Activated CD8-positive, alpha-beta memory T cell treated with anti-CD3 and anti-CD28 coated beads, Interleukin-2, amount 50 U/mL, for 24 hours (primary cell): ENCODE data around the gene ALAD.
"Not testable (repeated sequence)": the region's sequence is repeated elsewhere in the genome, so short reads cannot be mapped to it uniquely, and the experiment has no call there.

ENCODE experiments used
- DNase-seq: peaks from one replicate; pipeline ENCODE4 v3.0.0-alpha.2; 2020; ENCODE audit errors: extremely low read depth

Gene ALAD

GRCh38 chr9:113373676-113374392, 27.2 kb downstream of the ALAD start:
- no peak for DNase-seq

- DNase-seq = no peak
Measured at GRCh38 chr9:113373256-113373655, 27.8 kb downstream of the ALAD start.

- DNase-seq = no peak
Measured at GRCh38 chr9:113372059-113372458, 29.0 kb downstream of the ALAD start.

- no peak for DNase-seq
Measured at GRCh38 chr9:113370806-113371325, 30.2 kb downstream of the ALAD start.

- DNase-seq = no peak
Measured at GRCh38 chr9:113369855-113370140, 31.3 kb downstream of the ALAD start.

GRCh38 chr9:113368982-113369854, 31.9 kb downstream of the ALAD start:
- no peak for DNase-seq

GRCh38 chr9:113368348-113368981, 32.6 kb downstream of the ALAD start:
- DNase-seq = no peak

- DNase-seq = not testable (repeated sequence)
Measured at GRCh38 chr9:113365652-113366051, 35.4 kb downstream of the ALAD start.

- no peak for DNase-seq
Measured at GRCh38 chr9:113364951-113365350, 36.1 kb downstream of the ALAD start.

- DNase-seq = no peak
Measured at GRCh38 chr9:113363336-113363735, 37.7 kb downstream of the ALAD start.

- no peak for DNase-seq
Measured at GRCh38 chr9:113361304-113362018, 39.6 kb downstream of the ALAD start.

- no peak for DNase-seq
Measured at GRCh38 chr9:113360242-113360842, 40.7 kb downstream of the ALAD start.

GRCh38 chr9:113359385-113359784, 41.7 kb downstream of the ALAD start:
- DNase-seq = no peak

GRCh38 chr9:113356686-113357292, 44.3 kb downstream of the ALAD start:
- DNase-seq = no peak

GRCh38 chr9:113355040-113355596, 46.0 kb downstream of the ALAD start:
- no peak for DNase-seq

GRCh38 chr9:113352411-113352810, 48.7 kb downstream of the ALAD start:
- no peak for DNase-seq

GRCh38 chr9:113352006-113352405, 49.1 kb downstream of the ALAD start:
- no peak for DNase-seq

- no peak for DNase-seq
Measured at GRCh38 chr9:113350937-113351336, 50.1 kb downstream of the ALAD start.

- DNase-seq = no peak
Measured at GRCh38 chr9:113350107-113350661, 50.9 kb downstream of the ALAD start.

GRCh38 chr9:113349445-113350094, 51.5 kb downstream of the ALAD start, which contains the start of gene BSPRY:
TSS of gene BSPRY (plus strand) at chr9:113349541. CDS start at chr9:113349580, 39 bp downstream.
- DNase-seq = no peak
